HG03520 (cell line): ENCODE measurements around the gene DIPK1A.

Experiments used
- ATAC-seq: cut with Tn5 transposase; IDR thresholded peaks from one replicate; pipeline ENCODE4 v1.9.1; 2021; ENCODE audit warnings: mild to moderate bottlenecking, moderate library complexity; ENCODE audit not compliant: unreplicated experiment

The DIPK1A gene

DNA sequence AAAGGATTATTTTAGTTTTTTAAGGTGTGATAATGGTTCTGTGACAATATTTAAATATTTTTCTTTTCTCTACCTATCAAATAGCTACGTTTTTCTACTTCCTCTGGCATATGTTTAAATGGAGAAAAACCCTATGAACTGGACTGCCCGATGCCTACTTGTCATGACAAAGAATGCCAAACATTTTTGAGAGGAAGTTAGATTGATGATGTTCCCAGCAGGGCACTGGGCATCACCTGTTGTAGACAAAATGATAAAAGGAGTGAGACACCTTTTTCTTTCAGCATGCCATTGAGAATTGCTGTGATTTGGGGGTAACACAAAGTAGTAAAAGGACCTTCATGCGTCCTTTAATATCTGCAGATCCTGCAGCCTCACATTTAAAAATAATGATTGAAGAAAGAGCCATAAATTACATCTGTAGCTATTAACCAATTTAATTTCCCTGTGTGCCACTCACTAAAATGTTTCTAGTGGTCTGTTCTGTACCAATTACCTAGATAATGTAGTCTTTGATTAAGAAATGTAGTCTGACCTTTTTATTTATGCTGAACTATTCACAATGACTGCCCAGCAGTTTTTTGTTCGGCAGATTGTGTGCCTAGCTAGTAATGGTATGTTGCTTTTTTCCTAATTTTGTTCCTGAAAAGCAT is 81.8 kb downstream of the DIPK1A start:
- ATAC-seq = no peak

DNA sequence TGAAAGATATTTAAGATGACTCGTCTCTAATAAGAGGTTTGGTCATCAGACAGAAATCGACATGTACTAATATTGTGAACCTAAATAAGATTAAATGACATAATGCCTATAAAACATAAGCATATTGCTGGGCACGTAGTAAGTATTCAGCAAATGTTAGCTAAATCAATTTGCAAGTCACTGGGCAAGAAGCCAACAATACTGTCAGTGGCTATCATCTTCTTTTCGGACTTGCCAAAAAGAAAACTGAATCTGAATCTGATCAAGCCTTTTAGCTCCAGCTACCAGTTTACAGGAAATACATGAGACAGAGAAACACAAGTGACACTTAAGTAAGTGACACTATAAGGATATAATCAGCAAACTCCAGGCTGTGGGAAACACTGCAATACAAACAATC is 83.5 kb downstream of the DIPK1A start:
- ATAC-seq = no peak

- ATAC-seq = no peak
These were observed 84.1 kb downstream of the DIPK1A start for GRCh38 chr1:92877081-92877711.

- ATAC-seq = no peak
These were observed 84.9 kb downstream of the DIPK1A start for GRCh38 chr1:92876351-92876750.

DNA sequence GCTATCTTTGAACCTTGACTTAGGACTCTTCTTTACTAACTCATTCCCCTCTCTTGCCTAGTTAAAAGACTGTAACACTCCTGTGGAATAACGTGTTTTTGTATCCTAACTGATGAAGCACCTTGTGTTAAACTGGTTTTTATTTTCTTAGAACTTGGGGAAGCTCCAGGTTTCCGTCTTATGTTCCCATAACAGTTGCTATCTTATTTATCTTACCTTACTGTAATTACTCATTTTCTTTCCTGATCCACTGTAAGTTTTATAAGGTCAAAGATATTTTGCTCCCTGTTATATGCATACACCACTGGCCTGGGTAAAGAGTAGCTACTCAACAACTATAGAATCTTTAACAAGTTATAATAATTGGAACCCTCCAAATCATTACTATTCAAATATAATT is 86.3 kb downstream of the DIPK1A start:
- no peak for ATAC-seq

GRCh38 chr1:92872719-92873118 is 88.5 kb downstream of the DIPK1A start:
- ATAC-seq = no peak

- no peak for ATAC-seq
These were observed 90.7 kb downstream of the DIPK1A start for GRCh38 chr1:92870591-92870990.

- no peak for ATAC-seq
These were observed 97.1 kb downstream of the DIPK1A start for GRCh38 chr1:92864131-92864530.

DNA sequence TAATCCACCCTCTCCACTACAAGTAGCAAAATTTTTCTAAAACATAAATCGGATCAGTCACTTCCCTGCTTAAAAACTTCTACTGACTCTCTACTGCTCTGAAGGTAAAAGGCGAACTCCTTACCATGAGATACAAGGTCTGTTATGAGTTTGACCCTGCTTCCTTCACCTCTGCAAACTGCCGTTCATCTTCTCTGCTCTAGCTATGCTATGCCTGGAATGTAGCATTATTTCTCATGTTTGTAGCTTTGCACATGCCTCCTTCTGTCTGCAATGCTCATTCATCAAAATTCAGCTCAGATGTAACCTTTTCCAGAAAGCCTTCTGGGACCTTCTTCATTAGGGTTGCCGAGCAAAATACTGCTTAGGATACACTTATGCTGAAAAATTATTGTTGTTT is 98.7 kb downstream of the DIPK1A start:
- no peak for ATAC-seq

- ATAC-seq = no peak
These were observed 101.7 kb downstream of the DIPK1A start for GRCh38 chr1:92859400-92860039.

GRCh38 chr1:92858564-92859399 is 102.5 kb downstream of the DIPK1A start:
- no peak for ATAC-seq

- no peak for ATAC-seq
These were observed 103.4 kb downstream of the DIPK1A start for GRCh38 chr1:92857817-92858216.

DNA sequence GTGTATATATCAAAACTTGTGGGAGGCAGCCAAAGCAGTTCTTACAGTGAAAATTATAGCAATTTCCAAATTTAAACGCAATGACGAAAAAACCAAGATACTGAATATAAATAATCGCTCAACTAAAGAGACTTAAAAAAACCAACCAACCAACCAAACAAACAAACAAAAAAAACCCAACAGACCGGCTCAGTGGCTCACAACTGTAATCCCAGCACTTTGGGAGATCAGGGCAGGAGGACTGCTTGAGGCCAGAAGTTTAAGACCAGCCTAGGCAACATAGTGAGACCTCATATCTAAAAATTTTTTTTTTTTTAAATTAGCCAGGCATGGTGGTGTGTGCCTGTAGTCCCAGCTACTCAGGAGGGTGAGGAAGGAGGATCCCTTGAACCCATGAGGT is 106.0 kb downstream of the DIPK1A start:
- ATAC-seq = no peak

DNA sequence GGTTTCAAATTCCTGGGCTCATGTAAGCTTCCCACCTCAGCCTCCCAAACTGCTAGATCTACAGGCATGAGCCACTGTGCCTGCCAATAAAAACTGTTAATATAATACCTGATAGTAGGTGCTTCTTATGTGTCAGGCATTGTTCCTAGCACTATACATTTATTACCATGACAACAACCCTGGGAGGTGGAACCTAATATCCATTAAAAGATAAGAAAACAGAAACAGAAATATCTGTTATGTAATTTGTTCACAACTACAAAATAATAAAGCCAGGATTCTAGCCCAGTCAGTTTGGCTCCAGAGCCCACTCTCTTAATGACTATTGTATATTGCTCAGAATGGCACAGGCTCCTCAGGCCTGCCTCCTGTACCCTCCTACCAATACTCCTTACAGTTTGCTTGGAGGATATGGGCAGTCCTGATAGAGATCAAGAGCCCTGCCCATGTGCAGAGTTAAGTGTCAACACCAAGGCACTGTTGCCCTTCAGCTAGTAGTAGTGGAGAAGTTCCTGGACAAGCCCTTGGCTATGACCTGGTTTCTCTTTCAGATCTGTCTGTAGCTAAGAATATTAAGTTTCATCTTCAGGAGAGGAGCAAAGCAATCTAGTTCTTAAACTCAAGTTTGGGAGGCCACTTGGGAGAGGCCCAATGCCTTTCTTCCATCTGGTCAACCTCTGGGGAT is 107.0 kb downstream of the DIPK1A start:
- no peak for ATAC-seq

DNA sequence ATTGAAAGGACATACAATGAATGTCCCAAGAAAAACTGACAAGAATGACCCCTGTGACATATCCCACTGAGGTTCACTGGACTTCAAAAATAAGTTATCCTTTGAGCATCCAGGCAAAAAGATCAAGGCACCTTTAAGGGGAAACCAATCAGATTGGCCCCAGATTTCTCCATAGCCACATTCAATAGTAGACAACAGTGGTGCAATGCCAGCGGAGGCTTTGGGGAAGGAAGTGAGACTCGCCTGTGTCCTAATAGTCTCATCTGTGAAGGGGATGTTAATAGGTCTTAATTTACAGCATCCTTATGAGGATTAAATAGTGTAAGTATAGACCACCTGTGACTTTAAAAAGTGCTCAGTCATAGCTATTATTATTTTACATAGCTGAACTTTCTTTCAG is 108.0 kb downstream of the DIPK1A start:
- ATAC-seq = no peak

DNA sequence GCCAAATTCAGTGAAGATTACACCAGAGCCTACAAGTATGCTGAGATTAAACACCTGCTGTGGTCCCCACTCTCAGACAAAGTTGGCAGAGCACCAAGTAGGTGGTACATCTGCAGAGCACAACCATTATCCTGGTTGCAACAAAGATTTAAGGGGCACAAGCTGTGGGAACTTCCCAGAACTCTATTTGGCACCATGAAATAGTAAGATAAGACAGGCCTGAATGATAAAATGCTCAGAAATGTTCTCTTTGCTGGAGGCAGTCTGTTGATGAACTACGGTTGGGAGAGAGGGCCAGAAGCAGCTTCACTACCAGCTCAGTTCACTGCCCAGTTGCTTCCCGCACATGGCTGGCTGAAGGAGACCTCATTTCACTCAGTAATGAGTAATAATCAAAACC is 109.5 kb downstream of the DIPK1A start:
- ATAC-seq = no peak

- no peak for ATAC-seq
These were observed 111.2 kb downstream of the DIPK1A start for GRCh38 chr1:92850019-92850418.

- ATAC-seq = no peak
These were observed 113.1 kb downstream of the DIPK1A start for GRCh38 chr1:92848201-92848600.

DNA sequence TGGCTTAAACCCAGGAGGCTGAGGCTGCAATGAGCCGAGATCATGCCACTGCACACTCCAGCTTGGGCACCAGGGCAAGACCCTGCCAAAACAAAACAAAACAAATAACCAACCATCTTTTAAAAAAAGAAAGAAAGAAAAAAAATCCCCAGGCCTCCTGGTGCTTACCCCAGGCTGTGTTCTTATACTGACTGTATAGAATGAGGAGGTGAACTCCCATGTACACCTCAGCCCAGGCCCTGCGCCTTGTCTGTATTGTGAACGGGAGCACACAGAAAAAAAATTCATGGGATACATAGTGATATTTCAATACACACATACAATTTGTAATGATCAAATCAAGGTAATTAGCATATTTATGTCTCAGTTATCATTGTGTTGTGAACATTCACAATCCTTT is 115.4 kb downstream of the DIPK1A start:
- no peak for ATAC-seq

DNA sequence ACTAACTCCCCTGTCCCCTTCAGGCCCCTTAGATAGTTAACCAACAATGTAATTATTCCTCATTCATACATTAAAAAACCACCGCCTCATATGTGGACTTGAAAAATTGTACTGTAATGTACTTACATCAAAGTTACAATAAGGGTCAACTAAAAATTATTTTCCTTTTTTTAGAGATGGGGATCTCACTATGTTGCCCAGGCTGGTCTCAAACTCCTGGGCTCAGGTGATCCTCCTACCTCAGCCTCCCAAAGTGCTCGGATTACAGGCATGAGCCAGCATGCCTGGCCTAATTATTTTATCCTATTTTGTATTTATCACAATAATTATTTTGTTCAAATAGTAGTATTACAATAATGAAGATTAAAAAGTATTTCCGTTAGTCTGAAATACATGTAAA is 116.8 kb downstream of the DIPK1A start:
- no peak for ATAC-seq
